Natural killer cell (primary cell): ENCODE results near the gene SAT1. TPM values are rescaled to one million over a fixed set of nuclear protein-coding genes. Genes with fewer than 3 reads are reported as not detected.

Experiments
- ATAC-seq, 3 donors: fragments of 150-1000 bp in 2 of 3; fragments of 200-7000 bp in 1 of 3; cut with Tn5 transposase; 1 replicate in 1 of 3; 2 replicates in 2 of 3; pipeline ENCODE4 v1.10.0; 2021; ENCODE audit warnings: mild to moderate bottlenecking in 2 of 3, moderate library complexity in 2 of 3
- DNase-seq, 2 donors: peaks; one replicate each; pipeline versions ENCODE4 v3.0.0 to v3.0.0-alpha.2; 2013 to 2021; ENCODE audit warnings: mixed read lengths in 1 of 2
- H3K27ac ChIP-seq: one replicate; pipeline ENCODE4 v1.5.1; 2013; ENCODE audit warnings: mild to moderate bottlenecking, low read length
- H3K27me3 ChIP-seq: one replicate; pipeline ENCODE4 v1.6.1; 2013; ENCODE audit warnings: low read length; ENCODE audit not compliant: control insufficient read depth, insufficient read depth
- H3K36me3 ChIP-seq: one replicate; pipeline ENCODE4 v1.6.1; 2013; ENCODE audit warnings: low read length; ENCODE audit not compliant: control insufficient read depth, insufficient read depth
- H3K4me1 ChIP-seq: one replicate; pipeline ENCODE4 v1.6.1; 2013; ENCODE audit warnings: low read length; ENCODE audit not compliant: control insufficient read depth, insufficient read depth
- H3K4me3 ChIP-seq: one replicate; pipeline ENCODE4 v1.5.1; 2013; ENCODE audit warnings: low read length
- H3K9me3 ChIP-seq: one replicate; pipeline ENCODE4 v1.6.1; 2013; ENCODE audit warnings: low read length; ENCODE audit not compliant: control insufficient read depth, insufficient read depth
- H3K27ac Mint-ChIP-seq, 2 donors: one replicate each; pipeline ENCODE4 v1.8.0; 2022; ENCODE audit warnings: mild to moderate bottlenecking in 2 of 2, mixed read lengths in 2 of 2, moderate library complexity in 1 of 2
- H3K27me3 Mint-ChIP-seq, 2 donors: one replicate each; pipeline ENCODE4 v1.8.0; 2022; ENCODE audit warnings: low read depth in 2 of 2, mixed read lengths in 2 of 2
- H3K36me3 Mint-ChIP-seq: one replicate; pipeline ENCODE4 v1.8.0; 2022; ENCODE audit warnings: mixed read lengths
- H3K4me1 Mint-ChIP-seq, 2 donors: one replicate each; pipeline ENCODE4 v1.8.0; 2022; ENCODE audit warnings: mixed read lengths in 2 of 2
- H3K4me3 Mint-ChIP-seq: one replicate; pipeline ENCODE4 v1.8.0; 2022; ENCODE audit warnings: mild to moderate bottlenecking, moderate library complexity, mixed read lengths
- H3K9me3 Mint-ChIP-seq, 2 donors: one replicate each; pipeline ENCODE4 v1.8.0; 2022; ENCODE audit warnings: mixed read lengths in 2 of 2
- CTCF ChIP-seq: fragments of 200-600 bp; IDR thresholded peaks from one replicate; pipeline ENCODE4 v1.8.0; 2022; ENCODE audit warnings: antibody characterized with exemption
- WGBS: methylation state at CpG from one replicate; pipeline ENCODE4 v1.1.7; 2013; ENCODE audit warnings: missing lambda C conversion rate; ENCODE audit not compliant: insufficient coverage; 5-methylcytosine and 5-hydroxymethylcytosine counted together
- intact Hi-C: fragments of 100-400 bp; cut with micrococcal nuclease; formaldehyde crosslinking; loops from one replicate; pipeline ENCODE4 v1.14.2; 2022
- total RNA-seq, 4 donors: library from RNA; stranded (reverse); fragments of 120-200 nt in 1 of 4; gene quantifications; one replicate each; pipeline versions ENCODE4 v1.2.3 to v1.2.4, GENCODE V29; 2013 to 2022

SAT1 gene
- total RNA-seq, 3 donors from 2014 or later (not counting 1 experiment from before 2014, with no cell fraction given), result 276 to 667 (median 524) TPM

GRCh38 chrX:23826653-23827052 is 43.7 kb downstream of the SAT1 start:
- no peaks in the 10 kb centered on the region for H3K36me3 ChIP-seq
- H3K27ac Mint-ChIP-seq, result no peak overlapping the region
- no peaks in the 10 kb centered on the region for H3K9me3 ChIP-seq
- H3K27me3 ChIP-seq, result no peaks in the 10 kb centered on the region
- no peak overlapping the region for H3K27ac ChIP-seq
- no peak overlapping the region for H3K4me3 Mint-ChIP-seq
- no peaks in the 10 kb centered on the region for H3K36me3 Mint-ChIP-seq
- intact Hi-C loops, result no loop called here
- H3K27me3 Mint-ChIP-seq, result no peaks in the 10 kb centered on the region
- ATAC-seq (no peak), DNase-seq (no peak)
- H3K9me3 Mint-ChIP-seq, result no peaks in the 10 kb centered on the region
- H3K4me3 ChIP-seq, result no peak overlapping the region
- no peaks in the 10 kb centered on the region for H3K4me1 Mint-ChIP-seq
- no peak for TF ChIP-seq CTCF
- no peaks in the 10 kb centered on the region for H3K4me1 ChIP-seq

- no peak overlapping the region for H3K27ac ChIP-seq
- no peak overlapping the region for H3K27ac Mint-ChIP-seq
- no peak for TF ChIP-seq CTCF
- H3K4me3 Mint-ChIP-seq, result no peak overlapping the region
- DNase-seq (no peak), ATAC-seq (no peak)
- H3K9me3 Mint-ChIP-seq, result no peaks in the 10 kb centered on the region
- H3K4me3 ChIP-seq, result no peak overlapping the region
- WGBS, result 99% methylated on average over 4 of the region's 5 CpGs
- H3K27me3 Mint-ChIP-seq, result no peaks in the 10 kb centered on the region
- H3K4me1 ChIP-seq, result no peaks in the 10 kb centered on the region
- intact Hi-C loops, result no loop called here
- H3K27me3 ChIP-seq, result no peaks in the 10 kb centered on the region
- H3K4me1 Mint-ChIP-seq, result no peaks in the 10 kb centered on the region
- no peaks in the 10 kb centered on the region for H3K36me3 Mint-ChIP-seq
- no peaks in the 10 kb centered on the region for H3K36me3 ChIP-seq
- no peaks in the 10 kb centered on the region for H3K9me3 ChIP-seq
These were observed 45.9 kb downstream of the SAT1 start for GRCh38 chrX:23828881-23829280.

- H3K4me1 ChIP-seq, result no peaks in the 10 kb centered on the region
- no peaks in the 10 kb centered on the region for H3K36me3 Mint-ChIP-seq
- DNase-seq, result no peak
- no peaks in the 10 kb centered on the region for H3K9me3 ChIP-seq
- no peak for TF ChIP-seq CTCF
- H3K27me3 Mint-ChIP-seq, result no peaks in the 10 kb centered on the region
- intact Hi-C loops, result no loop called here
- no peak for ATAC-seq
- no peak overlapping the region for H3K27ac Mint-ChIP-seq
- no peaks in the 10 kb centered on the region for H3K27me3 ChIP-seq
- H3K9me3 Mint-ChIP-seq, result no peaks in the 10 kb centered on the region
- H3K4me3 ChIP-seq, result no peak overlapping the region
- no peak overlapping the region for H3K4me3 Mint-ChIP-seq
- no peaks in the 10 kb centered on the region for H3K4me1 Mint-ChIP-seq
- H3K27ac ChIP-seq, result no peak overlapping the region
- no peaks in the 10 kb centered on the region for H3K36me3 ChIP-seq
- 88% methylated on average over 1 of the region's 1 CpG for whole genome bisulfite sequencing
These were observed 49.7 kb downstream of the SAT1 start for GRCh38 chrX:23832721-23833120.

Other genes with a start within 250 kb of the SAT1 start
- 10 to 100 TPM in 1 of 3 donors, 1 to 10 TPM in 2; 6.8 to 13.5 (median 7.8) TPM for gene PRDX4, start 115.7 kb upstream of the SAT1 start, total RNA-seq
- gene ACOT9, start 39.9 kb upstream of the SAT1 start, total RNA-seq, result 10 to 100 TPM; 20.0 to 24.9 (median 21.4) TPM
- gene APOO, start 124.8 kb downstream of the SAT1 start, total RNA-seq, result 10 to 100 TPM in 1 of 3 donors, 1 to 10 TPM in 2; 8.8 to 13.0 (median 10.0) TPM
- not detected for gene CXorf58, start 124.8 kb downstream of the SAT1 start, total RNA-seq
- 10 to 100 TPM; 17.5 to 29.2 (median 18.6) TPM for gene KLHL15, start 244.0 kb downstream of the SAT1 start, total RNA-seq